ENCODE results near the gene DNAH17.
"Not testable (repeated sequence)": the region's sequence is repeated elsewhere in the genome, so short reads cannot be mapped to it uniquely, and the experiment has no call there.

DNAH17 gene

GRCh38 chr17:78475211-78475610 is 102.0 kb downstream of the DNAH17 start:
- no peak for DNase-seq

- no peak for DNase-seq
Measured at GRCh38 chr17:78474614-78475146, 102.5 kb downstream of the DNAH17 start.

GRCh38 chr17:78473951-78474613 is 103.1 kb downstream of the DNAH17 start:
- DNase-seq, result no peak

GRCh38 chr17:78472035-78472905 is 104.9 kb downstream of the DNAH17 start:
- no peak for DNase-seq

GRCh38 chr17:78471635-78472034 is 105.6 kb downstream of the DNAH17 start:
- DNase-seq, result no peak

- DNase-seq, result no peak
Measured at GRCh38 chr17:78469443-78469842, 107.8 kb downstream of the DNAH17 start.

GRCh38 chr17:78468366-78468765 is 108.8 kb downstream of the DNAH17 start:
- no peak for DNase-seq

GRCh38 chr17:78466786-78467715 is 110.1 kb downstream of the DNAH17 start:
- DNase-seq, result no peak

GRCh38 chr17:78466109-78466785 is 110.9 kb downstream of the DNAH17 start:
- DNase-seq, result not testable (repeated sequence)

- DNase-seq, result no peak
Measured at GRCh38 chr17:78462148-78462547, 115.0 kb downstream of the DNAH17 start.

- DNase-seq, result no peak
Measured at GRCh38 chr17:78461799-78462053, 115.5 kb downstream of the DNAH17 start.

- DNase-seq, result no peak
Measured at GRCh38 chr17:78460951-78461798, 116.0 kb downstream of the DNAH17 start.

GRCh38 chr17:78460176-78460675 is 117.0 kb downstream of the DNAH17 start:
- DNase-seq, result no peak

- no peak for DNase-seq
Measured at GRCh38 chr17:78459696-78460095, 117.5 kb downstream of the DNAH17 start.

- peak; percentile 80 for DNase-seq
Measured at GRCh38 chr17:78458736-78459335, 118.4 kb downstream of the DNAH17 start.

- DNase-seq, result no peak
Measured at GRCh38 chr17:78458091-78458490, 119.1 kb downstream of the DNAH17 start.

- DNase-seq, result no peak
Measured at GRCh38 chr17:78454346-78454745, 122.8 kb downstream of the DNAH17 start.

- no peak for DNase-seq
Measured at GRCh38 chr17:78451753-78452152, 125.4 kb downstream of the DNAH17 start.

GRCh38 chr17:78450696-78451345 is 126.4 kb downstream of the DNAH17 start:
- peak; percentile 41 for DNase-seq

GRCh38 chr17:78449983-78450595 is 127.1 kb downstream of the DNAH17 start:
- DNase-seq, result peak; percentile 79
